HepG2 (cell line): Measurements from ENCODE around the gene MYO5B. TPM values are rescaled to one million over a fixed set of nuclear protein-coding genes. Genes with fewer than 3 reads are reported as not detected.

ENCODE experiments used
- ATAC-seq: fragments of 200-7000 bp; cut with Tn5 transposase; 3 replicates; pipeline ENCODE4 v1.9.1; 2020; ENCODE audit warnings: mild to moderate bottlenecking, moderate library complexity
- BruUV-seq: library from RNA; stranded (reverse); fragments of 400-500 nt; replicated peaks from 2 replicates; lab custom pipeline; 2021; lab: Mats Ljungman, UMichigan
- CTCF ChIA-PET: fragments of 300-600 bp; formaldehyde crosslinking; extraction: SDS; loops from one replicate; lab custom pipeline; 2021; ENCODE audit warnings: low total read pairs, inconsistent platforms, low intra/inter-chr PET ratio; lab: Yijun Ruan, JAX
- POLR2A ChIA-PET: fragments of 350-600 bp; sonication (Branson Sonifier 250); formaldehyde crosslinking; loops from one replicate; lab custom pipeline; 2020; ENCODE audit warnings: antibody characterized with exemption, inconsistent platforms; lab: Yijun Ruan, JAX
- DNase-seq: peaks from one replicate; pipeline ENCODE4 v3.0.0-alpha.2; 2015; ENCODE audit warnings: low spot score
- FAIRE-seq: peaks from 3 replicates; lab custom pipeline; 2011; peaks lifted over from hg19 to GRCh38; lab: Jason Lieb, UNC
- H2AFZ ChIP-seq: one replicate; pipeline ENCODE4 v1.6.1; 2011; ENCODE audit warnings: low read length, inconsistent platforms
- H3K27ac ChIP-seq: fragments of 300-600 bp; 3 replicates; pipeline ENCODE4 v1.8.0; 2011; ENCODE audit warnings: mixed run types, mild to moderate bottlenecking, mixed read lengths, low read length, inconsistent platforms; ENCODE audit not compliant: insufficient read depth; ENCODE audit errors: extremely low read length
- H3K27me3 ChIP-seq, 2 experiments: fragments of 200-600 bp in 1 of 2; 2 replicates in 1 of 2; 3 replicates in 1 of 2; pipeline versions ENCODE4 v1.6.0 to v1.8.0; 2011; ENCODE audit warnings: low read length in 2 of 2, mild to moderate bottlenecking in 2 of 2, moderate library complexity in 2 of 2, inconsistent platforms in 1 of 2; ENCODE audit not compliant: insufficient read depth in 2 of 2, control insufficient read depth in 1 of 2
- H3K36me3 ChIP-seq, 2 experiments: fragments of 200-600 bp in 1 of 2; replicated peaks in 1 of 2; 2 replicates in 1 of 2; 3 replicates in 1 of 2; pipeline versions ENCODE4 v1.5.1 to v1.8.0; 2011; ENCODE audit warnings: low read length in 2 of 2, inconsistent platforms in 1 of 2; ENCODE audit not compliant: insufficient read depth in 2 of 2, control insufficient read depth in 1 of 2
- H3K4me1 ChIP-seq: 2 replicates; pipeline ENCODE4 v1.5.1; 2012; ENCODE audit warnings: low read length, inconsistent platforms; ENCODE audit not compliant: insufficient read depth
- H3K4me2 ChIP-seq: 2 replicates; pipeline ENCODE4 v1.6.0; 2011; ENCODE audit warnings: low read depth, low read length, inconsistent platforms
- H3K4me3 ChIP-seq, 3 experiments: fragments of 200-600 bp in 1 of 3; sonication (generic), shearing (Covaris generic) in 1 of 3; replicated peaks in 1 of 3; 2 replicates each; pipeline ENCODE4 v1.5.1; 2011 to 2016; ENCODE audit warnings: low read length in 3 of 3, inconsistent platforms in 2 of 3, low read depth in 2 of 3, mild to moderate bottlenecking in 2 of 3, control low read depth in 1 of 3, mixed read lengths in 1 of 3; ENCODE audit not compliant: insufficient read depth in 1 of 3
- H3K79me2 ChIP-seq: one replicate; pipeline ENCODE4 v1.6.1; 2011; ENCODE audit warnings: low read length, inconsistent platforms; ENCODE audit not compliant: insufficient read depth
- H3K9ac ChIP-seq: 2 replicates; pipeline ENCODE4 v1.6.0; 2011; ENCODE audit warnings: mild to moderate bottlenecking, low read depth, low read length, inconsistent platforms; ENCODE audit not compliant: insufficient read depth
- H3K9me3 ChIP-seq: 2 replicates; pipeline ENCODE4 v1.5.1; 2012; ENCODE audit warnings: mild to moderate bottlenecking, low read length
- H4K20me1 ChIP-seq: 2 replicates; pipeline ENCODE4 v1.6.0; 2011; ENCODE audit warnings: inconsistent platforms, mild to moderate bottlenecking, low read length, moderate library complexity; ENCODE audit not compliant: insufficient read depth
- ELF3 ChIP-seq: IDR thresholded peaks from 2 replicates; pipeline ENCODE4 v1.6.1; 2016; ENCODE audit warnings: missing genetic modification reagents, missing compliant biosample characterization
- ETV5 ChIP-seq: IDR thresholded peaks from 2 replicates; pipeline ENCODE4 v1.6.1; 2018; ENCODE audit warnings: missing biosample characterization, missing genetic modification reagents, inconsistent platforms, borderline replicate concordance
- HNF4A ChIP-seq: sonication (generic); formaldehyde crosslinking; IDR thresholded peaks from 2 replicates; pipeline ENCODE4 v1.4.0; 2020; ENCODE audit warnings: missing genetic modification reagents
- HNF4G ChIP-seq, 2 experiments: sonication (generic) in 1 of 2; formaldehyde crosslinking in 1 of 2; IDR thresholded peaks; 2 replicates each; pipeline versions ENCODE4 v1.4.0 to v1.6.1; 2011 to 2020; ENCODE audit warnings: borderline replicate concordance in 2 of 2, low read depth in 2 of 2, mild to moderate bottlenecking in 2 of 2, low read length in 1 of 2, missing genetic modification reagents in 1 of 2, moderate library complexity in 1 of 2
- NR2C2 ChIP-seq: sonication (generic); formaldehyde crosslinking; IDR thresholded peaks from 2 replicates; pipeline ENCODE4 v1.4.0; 2020; ENCODE audit warnings: missing genetic modification reagents, mild to moderate bottlenecking, moderate library complexity, borderline replicate concordance
- NR2F6 ChIP-seq, 2 experiments: IDR thresholded peaks; 2 replicates each; pipeline ENCODE4 v1.6.1; 2016; ENCODE audit warnings: antibody characterized with exemption in 1 of 2, mild to moderate bottlenecking in 1 of 2
- PAXIP1 ChIP-seq: sonication (generic); formaldehyde crosslinking; conservative IDR thresholded peaks from 2 replicates; pipeline ENCODE4 v1.4.0; 2020; ENCODE audit warnings: mild to moderate bottlenecking, missing genetic modification reagents, moderate library complexity
- PPARG ChIP-seq: conservative IDR thresholded peaks from 2 replicates; pipeline ENCODE4 v1.6.1; 2016; ENCODE audit warnings: missing biosample characterization, missing genetic modification reagents
- SALL1 ChIP-seq: sonication (generic); formaldehyde crosslinking; IDR thresholded peaks from 2 replicates; pipeline ENCODE4 v1.8.0; 2022; ENCODE audit warnings: mild to moderate bottlenecking, missing genetic modification reagents
- SMAD1 ChIP-seq: sonication (generic); formaldehyde crosslinking; IDR thresholded peaks from 2 replicates; pipeline ENCODE4 v1.4.0; 2020; ENCODE audit warnings: missing genetic modification reagents, low read depth, mild to moderate bottlenecking, borderline replicate concordance
- STAT5B ChIP-seq: sonication (generic); formaldehyde crosslinking; IDR thresholded peaks from 2 replicates; pipeline ENCODE4 v1.4.0; 2020; ENCODE audit warnings: missing genetic modification reagents
- ZBTB33 ChIP-seq: sonication (generic); formaldehyde crosslinking; IDR thresholded peaks from 2 replicates; pipeline ENCODE4 v1.4.0; 2020; ENCODE audit warnings: missing genetic modification reagents
- ZBTB38 ChIP-seq: sonication (generic); formaldehyde crosslinking; IDR thresholded peaks from 2 replicates; pipeline ENCODE4 v1.5.1; 2020; ENCODE audit warnings: mild to moderate bottlenecking, missing genetic modification reagents
- ZFP36L2 ChIP-seq: sonication (generic); formaldehyde crosslinking; IDR thresholded peaks from 2 replicates; pipeline ENCODE4 v1.4.0; 2020; ENCODE audit warnings: missing genetic modification reagents
- ZFX ChIP-seq: sonication (generic); formaldehyde crosslinking; IDR thresholded peaks from 2 replicates; pipeline ENCODE4 v1.4.0; 2020; ENCODE audit warnings: mild to moderate bottlenecking, low read depth, missing genetic modification reagents, moderate library complexity
- ZNF275 ChIP-seq: sonication (generic); formaldehyde crosslinking; IDR thresholded peaks from 2 replicates; pipeline ENCODE4 v1.8.0; 2022; ENCODE audit warnings: missing genetic modification reagents, mild to moderate bottlenecking, inconsistent platforms, borderline replicate concordance
- ZNF614 ChIP-seq: IDR thresholded peaks from 2 replicates; pipeline ENCODE4 v1.6.1; 2018; ENCODE audit warnings: missing biosample characterization, missing genetic modification reagents, inconsistent platforms, borderline replicate concordance
- ZNF766 ChIP-seq: sonication (generic); formaldehyde crosslinking; IDR thresholded peaks from 2 replicates; pipeline ENCODE4 v1.5.0; 2020; ENCODE audit warnings: missing genetic modification reagents, borderline replicate concordance
- WGBS: methylation state at CpG from one replicate; pipeline ENCODE4 v1.1.6; 2017; ENCODE audit warnings: low lambda C conversion rate; 5-methylcytosine and 5-hydroxymethylcytosine counted together
- in situ Hi-C: cut with HindIII; loops from 2 replicates; pipeline ENCODE4 v1.10.0; 2017; ENCODE audit warnings: low pct_unique_long_range_greater_than_20kb; ENCODE audit not compliant: extremely low pct_ligation_motif_present
- intact Hi-C: fragments of 100-400 bp; cut with micrococcal nuclease; formaldehyde crosslinking; loops from one replicate; pipeline ENCODE4 v1.10.0; 2022; ENCODE audit not compliant: unreplicated experiment
- polyA plus RNA-seq, 8 experiments: library from polyadenylated mRNA; depleted of rRNA in 3 of 8; stranded (reverse) in 7 of 8; unstranded in 1 of 8; fragments of >200 nt; fragmentation: Illumina TruSeq in 4 of 8; extraction: Trizol in 4 of 8; gene quantifications; 2 replicates each; pipeline versions ENCODE4 v1.2.1 to v1.2.3, GENCODE V29; 2011 to 2016; ENCODE audit warnings: low read depth in 4 of 8, missing spikeins in 1 of 8, mixed read lengths in 1 of 8; ENCODE audit not compliant: insufficient read depth in 1 of 8
- total RNA-seq, 5 experiments: library from RNA; depleted of rRNA; stranded (reverse); fragments of >200 nt; fragmentation: Illumina TruSeq; extraction: Trizol; gene quantifications; 2 replicates each; pipeline ENCODE4 v1.2.3, GENCODE V29; 2016; ENCODE audit warnings: low read depth in 1 of 5

Gene MYO5B
- total and polyA plus RNA-seq, 2 of the 13 experiments (the other 11 are each of a cell fraction or from before 2014, with no cell fraction given), result 13.1 to 24.0 TPM

- H4K20me1 ChIP-seq, result no peaks in the 10 kb centered on the region
- CTCF ChIA-PET, result no interaction called here
- no peak overlapping the region for H3K27ac ChIP-seq
- no peak overlapping the region for H3K9ac ChIP-seq
- peak; percentile 4 for FAIRE-seq
- H3K9me3 ChIP-seq, result no peaks in the 10 kb centered on the region
- peak; percentile 24 for DNase-seq
- no peak overlapping the region for H3K4me3 ChIP-seq
- peak; percentile 87 for ATAC-seq
- in situ Hi-C loops, result loop anchor here (10.0 kb wide), 1 partner anchor 279 kb away; the partner anchor contains the start of gene MYO5B
- 54% methylated on average over 7 of the region's 7 CpGs for WGBS
- no TSS peak for BruUV-seq
- peaks cover 39% of the 10 kb centered on the region for H3K4me1 ChIP-seq
- POLR2A ChIA-PET, result no interaction called here
- peaks cover 0 to 11% of the 10 kb centered on the region in 2 experiments; a peak in 2 of 5 replicates for H3K36me3 ChIP-seq
- H3K79me2 ChIP-seq, result no peaks in the 10 kb centered on the region
- H3K27me3 ChIP-seq, result no peaks in the 10 kb centered on the region
- H2AFZ ChIP-seq, result no peak overlapping the region
- H3K4me2 ChIP-seq, result no peak overlapping the region
- intact Hi-C loops, result no loop called here
- TF ChIP-seq ETV5 (CRISPR knock-in tag) (peak; percentile 41; the same call in 1 of the 2 replicates), ELF3 (CRISPR knock-in tag) (no peak), SMAD1 (CRISPR knock-in tag) (no peak), ZFP36L2 (no peak), ZNF766 (CRISPR knock-in tag) (no peak), SALL1 (CRISPR knock-in tag) (0 out of 2 replicates have a peak, but pooled peaks have one; percentile 19), NR2F6 (IDR thresholded peaks at IDR 0.05) (peak; percentile 50), NR2F6 (CRISPR knock-in tag; IDR thresholded peaks at IDR 0.05) (peak; percentile 54; the same call in 1 of the 2 replicates), HNF4A (CRISPR knock-in tag) (peak; percentile 65), STAT5B (CRISPR knock-in tag) (no peak), PAXIP1 (0 out of 2 replicates have a peak, but pooled peaks have one; percentile 21), ZBTB38 (CRISPR knock-in tag) (peak; percentile 30; the same call in 1 of the 2 replicates), PPARG (CRISPR knock-in tag) (0 out of 2 replicates have a peak, but pooled peaks have one; percentile 22), NR2C2 (peak; percentile 68; the same call in 1 of the 2 replicates), ZBTB33 (CRISPR knock-in tag) (0 out of 2 replicates have a peak, but pooled peaks have one; percentile 35), ZFX (peak; percentile 45; the same call in 1 of the 2 replicates), ZNF275 (no peak), ZNF614 (CRISPR knock-in tag) (no peak), HNF4G (IDR thresholded peaks at IDR 0.05; ENCODE audit: borderline replicate concordance, low read depth, low read length) (0 out of 2 replicates have a peak, but pooled peaks have one; percentile 9), HNF4G (CRISPR knock-in tag; IDR thresholded peaks at IDR 0.05; ENCODE audit: borderline replicate concordance, low read depth) (no peak)
Measured at GRCh38 chr18:49915352-49915751, 279.6 kb downstream of the MYO5B start.
